B cell (primary cell): ENCODE measurements around the gene PRAF2.

Experiments
- CTCF ChIP-seq: fragments of 200-600 bp; IDR thresholded peaks from one replicate; pipeline ENCODE4 v1.8.0; 2022; ENCODE audit warnings: antibody characterized with exemption, mild to moderate bottlenecking
- EZH2 ChIP-seq: IDR thresholded peaks from 2 replicates; pipeline ENCODE4 v1.6.1; 2012; ENCODE audit warnings: borderline replicate concordance, low read depth, mild to moderate bottlenecking, moderate library complexity, low read length; ENCODE audit not compliant: insufficient read depth, poor library complexity, severe bottlenecking

DNA sequence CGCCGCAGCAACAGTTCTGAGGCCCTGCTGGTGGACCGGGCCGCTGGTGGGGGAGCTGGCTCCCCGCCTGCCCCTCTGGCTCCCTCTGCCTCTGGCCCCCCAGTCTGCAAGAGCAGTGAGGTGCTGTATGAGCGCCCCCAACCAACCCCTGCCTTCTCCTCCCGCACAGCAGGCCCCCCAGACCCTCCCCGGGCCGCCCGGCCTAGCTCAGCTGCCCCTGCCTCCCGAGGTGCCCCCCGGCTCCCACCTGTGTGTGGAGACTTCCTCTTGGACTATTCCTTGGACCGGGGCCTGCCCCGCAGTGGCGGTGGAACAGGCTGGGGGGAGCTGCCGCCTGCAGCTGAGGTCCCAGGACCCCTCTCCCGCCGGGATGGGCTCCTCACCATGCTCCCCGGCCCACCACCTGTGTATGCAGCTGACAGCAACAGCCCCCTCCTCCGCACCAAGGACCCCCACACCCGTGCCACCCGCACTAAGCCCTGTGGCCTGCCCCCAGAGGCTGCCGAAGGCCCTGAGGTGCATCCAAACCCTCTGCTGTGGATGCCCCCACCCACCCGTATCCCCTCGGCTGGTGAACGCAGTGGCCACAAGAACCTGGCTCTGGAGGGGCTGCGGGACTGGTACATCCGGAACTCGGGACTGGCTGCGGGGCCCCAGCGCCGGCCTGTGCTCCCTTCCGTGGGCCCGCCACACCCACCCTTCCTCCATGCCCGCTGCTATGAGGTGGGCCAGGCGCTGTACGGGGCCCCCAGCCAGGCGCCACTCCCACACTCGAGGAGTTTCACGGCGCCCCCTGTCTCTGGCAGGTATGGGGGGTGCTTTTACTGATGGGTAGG, 6.3 kb downstream of the PRAF2 start:
- no peak for TF ChIP-seq CTCF
- no peak for TF ChIP-seq EZH2
